ENCODE measurements around the gene PDCD5. TPM values are rescaled to one million over a fixed set of nuclear protein-coding genes. Genes with fewer than 3 reads are reported as not detected.

The PDCD5 gene
- polyA plus RNA-seq, 3 donors, result 41.4 to 84.5 (median 79.9) TPM

DNA sequence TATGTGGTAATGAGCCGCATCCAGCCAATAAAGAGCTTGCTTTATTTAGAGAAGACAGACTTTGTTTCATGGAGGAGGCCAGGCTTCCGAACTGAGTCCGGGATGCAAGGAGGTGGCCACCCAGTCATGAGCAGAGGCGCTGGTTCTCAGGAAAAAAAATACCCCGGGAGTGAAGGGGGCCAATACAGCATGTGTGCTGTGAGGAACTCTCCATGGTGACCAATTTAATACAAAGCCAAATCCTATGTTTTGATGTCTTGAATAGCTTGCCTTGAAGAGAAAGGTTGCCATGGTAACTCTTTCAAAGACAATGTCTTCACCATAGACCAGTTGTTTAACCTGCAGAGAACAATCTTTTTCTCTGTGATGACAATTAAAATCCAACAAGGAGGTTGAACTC lies 43.4 kb upstream of the PDCD5 start:
- DNase-seq, result no peak
- no peaks in the 10 kb centered on the region for H3K27me3 ChIP-seq (ENCODE audit: control insufficient read depth in 2 of 2, insufficient read depth in 2 of 2, low read length in 2 of 2)
- H3K79me2 ChIP-seq (ENCODE audit: insufficient read depth, low read length), result no peaks in the 10 kb centered on the region
- 100% methylated on average over 3 of the region's 5 CpGs for WGBS (ENCODE audit: insufficient coverage)
- intact Hi-C loops (cut with micrococcal nuclease), result no loop called here
- no peak overlapping the region for H3K27ac Mint-ChIP-seq
- H4K20me1 ChIP-seq (ENCODE audit: insufficient read depth, low read length), result no peaks in the 10 kb centered on the region
- no peaks in the 10 kb centered on the region for H3K4me1 ChIP-seq (ENCODE audit: control insufficient read depth in 1 of 2, insufficient read depth in 2 of 2, low read length in 2 of 2)
- H3K9ac ChIP-seq (ENCODE audit: insufficient read depth, low read length, poor library complexity, severe bottlenecking), result no peak overlapping the region
- no peak overlapping the region for H3K4me3 ChIP-seq (replicated peaks in 1 of 3; ENCODE audit: low read depth in 2 of 3, low read length in 3 of 3)
- no peak overlapping the region for H2AFZ ChIP-seq (ENCODE audit: insufficient read depth, low read depth, low read length, poor library complexity, severe bottlenecking)
- H3K9me3 Mint-ChIP-seq, result peaks cover 6 to 30% (median 20%) of the 10 kb centered on the region in 7 donors
- no peak overlapping the region for H3K4me2 ChIP-seq (replicated peaks; ENCODE audit: extremely low read depth, low read length, poor library complexity, severe bottlenecking)
- peaks cover 7 to 12% (median 9%) of the 10 kb centered on the region in 3 donors for H3K27me3 Mint-ChIP-seq (ENCODE audit: low read depth in 3 of 3)
- TF ChIP-seq, protein P1, sequence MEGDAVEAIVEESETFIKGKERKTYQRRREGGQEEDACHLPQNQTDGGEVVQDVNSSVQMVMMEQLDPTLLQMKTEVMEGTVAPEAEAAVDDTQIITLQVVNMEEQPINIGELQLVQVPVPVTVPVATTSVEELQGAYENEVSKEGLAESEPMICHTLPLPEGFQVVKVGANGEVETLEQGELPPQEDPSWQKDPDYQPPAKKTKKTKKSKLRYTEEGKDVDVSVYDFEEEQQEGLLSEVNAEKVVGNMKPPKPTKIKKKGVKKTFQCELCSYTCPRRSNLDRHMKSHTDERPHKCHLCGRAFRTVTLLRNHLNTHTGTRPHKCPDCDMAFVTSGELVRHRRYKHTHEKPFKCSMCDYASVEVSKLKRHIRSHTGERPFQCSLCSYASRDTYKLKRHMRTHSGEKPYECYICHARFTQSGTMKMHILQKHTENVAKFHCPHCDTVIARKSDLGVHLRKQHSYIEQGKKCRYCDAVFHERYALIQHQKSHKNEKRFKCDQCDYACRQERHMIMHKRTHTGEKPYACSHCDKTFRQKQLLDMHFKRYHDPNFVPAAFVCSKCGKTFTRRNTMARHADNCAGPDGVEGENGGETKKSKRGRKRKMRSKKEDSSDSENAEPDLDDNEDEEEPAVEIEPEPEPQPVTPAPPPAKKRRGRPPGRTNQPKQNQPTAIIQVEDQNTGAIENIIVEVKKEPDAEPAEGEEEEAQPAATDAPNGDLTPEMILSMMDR (IDR thresholded peaks at IDR 0.05), result no peak
- no peaks in the 10 kb centered on the region for H3K4me1 Mint-ChIP-seq
- H3K27ac ChIP-seq (ENCODE audit: low read depth in 1 of 2, low read length in 2 of 2), result no peak overlapping the region
- no peaks in the 10 kb centered on the region for H3K36me3 Mint-ChIP-seq
- peaks cover 11 to 13% of the 10 kb centered on the region in 2 donors for H3K9me3 ChIP-seq (replicated peaks in 1 of 2; ENCODE audit: control insufficient read depth in 1 of 2, insufficient read depth in 1 of 2, low read length in 2 of 2)
- H3K36me3 ChIP-seq (replicated peaks in 1 of 2; ENCODE audit: control insufficient read depth in 1 of 2, insufficient read depth in 2 of 2, low read length in 2 of 2), result no peaks in the 10 kb centered on the region
- H3K4me3 Mint-ChIP-seq, result no peak overlapping the region

DNA sequence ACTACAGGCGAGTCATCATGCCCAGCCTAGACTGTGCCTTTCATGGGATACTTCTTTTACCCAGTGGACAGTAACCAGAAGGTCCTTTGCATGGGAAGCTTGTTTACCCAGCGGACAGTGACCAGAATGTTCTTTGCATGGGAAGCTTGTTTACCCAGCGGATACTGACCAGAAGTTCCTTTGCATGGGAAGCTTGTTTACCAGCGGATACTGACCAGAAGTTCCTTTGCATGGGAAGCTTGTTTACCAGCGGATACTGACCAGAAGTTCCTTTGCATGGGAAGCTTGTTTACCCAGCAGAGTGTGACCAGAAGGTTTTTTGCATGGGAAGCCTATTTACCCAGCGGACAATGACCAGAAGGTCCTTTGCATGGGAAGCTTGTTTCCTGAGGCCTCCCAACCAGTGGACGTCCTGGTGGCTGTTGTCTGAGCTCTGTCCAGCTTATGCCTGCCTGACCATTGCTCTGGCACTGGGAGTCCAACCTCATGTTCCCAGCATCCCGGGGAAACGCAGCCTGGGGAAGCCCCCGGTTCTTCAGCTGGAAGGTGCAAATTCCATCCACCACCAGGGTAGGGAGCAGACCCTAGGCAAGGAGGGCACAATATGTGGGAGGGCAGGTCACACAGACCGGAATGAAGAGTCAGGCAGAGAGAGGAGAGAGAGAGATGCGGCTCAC lies 41.6 kb upstream of the PDCD5 start:
- Histone ChIP-seq H3K4me1 (ENCODE audit: control insufficient read depth in 1 of 2, insufficient read depth in 2 of 2, low read length in 2 of 2) (no peaks in the 10 kb centered on the region), H3K27me3 (ENCODE audit: control insufficient read depth in 2 of 2, insufficient read depth in 2 of 2, low read length in 2 of 2) (no peaks in the 10 kb centered on the region), H4K20me1 (ENCODE audit: insufficient read depth, low read length) (no peaks in the 10 kb centered on the region), H2AFZ (ENCODE audit: insufficient read depth, low read depth, low read length, poor library complexity, severe bottlenecking) (no peak overlapping the region), H3K9ac (ENCODE audit: insufficient read depth, low read length, poor library complexity, severe bottlenecking) (no peak overlapping the region), H3K79me2 (ENCODE audit: insufficient read depth, low read length) (no peaks in the 10 kb centered on the region), H3K36me3 (replicated peaks in 1 of 2; ENCODE audit: control insufficient read depth in 1 of 2, insufficient read depth in 2 of 2, low read length in 2 of 2) (no peaks in the 10 kb centered on the region), H3K9me3 (replicated peaks in 1 of 2; ENCODE audit: control insufficient read depth in 1 of 2, insufficient read depth in 1 of 2, low read length in 2 of 2) (peaks cover 5 to 9% of the 10 kb centered on the region in 2 donors), H3K4me2 (replicated peaks; ENCODE audit: extremely low read depth, low read length, poor library complexity, severe bottlenecking) (no peak overlapping the region), H3K4me3 (replicated peaks in 1 of 3; ENCODE audit: low read depth in 2 of 3, low read length in 3 of 3) (no peak overlapping the region), H3K27ac (ENCODE audit: low read depth in 1 of 2, low read length in 2 of 2) (no peak overlapping the region)
- TF ChIP-seq, protein P1 (IDR thresholded peaks at IDR 0.05), result no peak
- DNase-seq, result no peak
- peaks cover 7 to 11% (median 10%) of the 10 kb centered on the region in 3 donors for H3K27me3 Mint-ChIP-seq (ENCODE audit: low read depth in 3 of 3)
- no peak overlapping the region for H3K4me3 Mint-ChIP-seq
- H3K36me3 Mint-ChIP-seq, result no peaks in the 10 kb centered on the region
- 77% methylated on average over 9 of the region's 12 CpGs for WGBS (ENCODE audit: insufficient coverage)
- intact Hi-C loops (cut with micrococcal nuclease), result no loop called here
- H3K27ac Mint-ChIP-seq, result no peak overlapping the region
- H3K4me1 Mint-ChIP-seq, result no peaks in the 10 kb centered on the region
- peaks cover 6 to 27% (median 17%) of the 10 kb centered on the region in 7 donors for H3K9me3 Mint-ChIP-seq

Data from CD14-positive monocyte (primary cell).